Lower lobe of right lung (tissue), 2 donors: ENCODE results near the gene ALDH1A3. TPM values are rescaled to one million over a fixed set of nuclear protein-coding genes. Genes with fewer than 3 reads are reported as not detected.

Experiments
- ATAC-seq, 2 donors: fragments of 200-7000 bp; cut with Tn5 transposase; one replicate each; pipeline ENCODE4 v1.9.1; 2020 to 2022; ENCODE audit warnings: mild to moderate bottlenecking in 2 of 2, moderate library complexity in 2 of 2
- DNase-seq: peaks from one replicate; pipeline ENCODE4 v3.0.0-alpha.2; 2020
- H3K27ac ChIP-seq: fragments of 200-600 bp; one replicate; pipeline ENCODE4 v1.8.0; 2022
- H3K27me3 ChIP-seq: fragments of 200-600 bp; one replicate; pipeline ENCODE4 v1.8.0; 2022; ENCODE audit warnings: low read depth
- H3K36me3 ChIP-seq: fragments of 200-600 bp; one replicate; pipeline ENCODE4 v1.8.0; 2022; ENCODE audit warnings: mild to moderate bottlenecking
- H3K4me1 ChIP-seq: fragments of 200-600 bp; one replicate; pipeline ENCODE4 v1.8.0; 2022
- H3K4me3 ChIP-seq: fragments of 200-600 bp; one replicate; pipeline ENCODE4 v1.8.0; 2022; ENCODE audit warnings: mild to moderate bottlenecking
- H3K9me3 ChIP-seq: fragments of 200-600 bp; one replicate; pipeline ENCODE4 v1.8.0; 2022
- CTCF ChIP-seq: fragments of 200-600 bp; IDR thresholded peaks from one replicate; pipeline ENCODE4 v1.8.0; 2022; ENCODE audit warnings: antibody characterized with exemption, mild to moderate bottlenecking
- intact Hi-C: fragments of 100-400 bp; cut with DNase I; formaldehyde crosslinking; loops from one replicate; pipeline ENCODE4 v1.11.0; 2022
- total RNA-seq: library from RNA; stranded (reverse); fragmentation: NEBNext Ultra II Directional; extraction: Animal tissue kit (Norgen Biotek cat#: 25700); gene quantifications from one replicate; pipeline ENCODE4 v1.2.1, GENCODE V29; 2021
- donor health status: DM: no; HTN: yes; CAD: no; lungs with severe emphysema.

The ALDH1A3 gene
- total RNA-seq, 1 donor from 2014 or later: 9.7 TPM

GRCh38 chr15:100939791-100940190 lies 60.2 kb downstream of the ALDH1A3 start:
- H3K27ac ChIP-seq: no peak overlapping the region
- H3K36me3 ChIP-seq: no peaks in the 10 kb centered on the region
- peaks cover 11% of the 10 kb centered on the region for H3K4me1 ChIP-seq
- H3K27me3 ChIP-seq: no peaks in the 10 kb centered on the region
- H3K4me3 ChIP-seq: no peak overlapping the region
- no peak for TF ChIP-seq CTCF
- DNase-seq: no peak
- no peaks in the 10 kb centered on the region for H3K9me3 ChIP-seq
- intact Hi-C loops: no loop called here
- no peak for ATAC-seq

GRCh38 chr15:100940767-100941379 lies 61.2 kb downstream of the ALDH1A3 start:
- Histone ChIP-seq H3K9me3 (no peaks in the 10 kb centered on the region), H3K4me3 (no peak overlapping the region), H3K27ac (no peak overlapping the region), H3K27me3 (no peaks in the 10 kb centered on the region), H3K4me1 (peaks cover 11% of the 10 kb centered on the region), H3K36me3 (no peaks in the 10 kb centered on the region)
- ATAC-seq (peak; percentile 75 to 94), DNase-seq (peak; percentile 66)
- intact Hi-C loops: no loop called here
- TF ChIP-seq CTCF: no peak

DNA sequence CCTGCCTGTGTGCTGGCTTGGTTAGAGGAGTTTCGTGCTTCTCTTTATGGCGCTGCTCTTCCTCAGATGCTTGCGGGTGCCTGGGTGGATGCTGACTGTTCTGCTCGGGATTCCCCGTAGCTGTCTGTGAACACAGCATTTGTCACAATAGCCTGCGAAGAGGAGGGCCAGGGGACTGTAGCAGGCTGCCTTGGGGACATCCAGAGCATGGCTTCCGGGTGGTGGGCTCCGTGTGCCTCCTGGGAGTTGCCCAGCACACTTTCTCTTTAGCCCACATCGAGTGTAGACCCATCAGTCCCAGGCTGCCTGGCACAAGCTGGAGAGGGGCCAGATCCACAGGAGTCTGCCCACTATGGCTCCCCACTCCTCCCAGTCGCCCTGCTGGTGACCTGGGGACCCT lies 61.9 kb downstream of the ALDH1A3 start:
- Histone ChIP-seq H3K27me3 (no peaks in the 10 kb centered on the region), H3K27ac (no peak overlapping the region), H3K9me3 (no peaks in the 10 kb centered on the region), H3K36me3 (no peaks in the 10 kb centered on the region), H3K4me1 (peaks cover 11% of the 10 kb centered on the region), H3K4me3 (no peak overlapping the region)
- ATAC-seq (peak in 1 of 2 donors; percentile 9), DNase-seq (no peak)
- intact Hi-C loops: no loop called here
- TF ChIP-seq CTCF: no peak

GRCh38 chr15:100942656-100943425 lies 63.2 kb downstream of the ALDH1A3 start:
- ATAC-seq (no peak), DNase-seq (no peak)
- no peak for TF ChIP-seq CTCF
- Histone ChIP-seq H3K4me1 (peaks cover 11% of the 10 kb centered on the region), H3K9me3 (no peaks in the 10 kb centered on the region), H3K27me3 (no peaks in the 10 kb centered on the region), H3K4me3 (no peak overlapping the region), H3K36me3 (no peaks in the 10 kb centered on the region), H3K27ac (no peak overlapping the region)
- intact Hi-C loops: no loop called here

DNA sequence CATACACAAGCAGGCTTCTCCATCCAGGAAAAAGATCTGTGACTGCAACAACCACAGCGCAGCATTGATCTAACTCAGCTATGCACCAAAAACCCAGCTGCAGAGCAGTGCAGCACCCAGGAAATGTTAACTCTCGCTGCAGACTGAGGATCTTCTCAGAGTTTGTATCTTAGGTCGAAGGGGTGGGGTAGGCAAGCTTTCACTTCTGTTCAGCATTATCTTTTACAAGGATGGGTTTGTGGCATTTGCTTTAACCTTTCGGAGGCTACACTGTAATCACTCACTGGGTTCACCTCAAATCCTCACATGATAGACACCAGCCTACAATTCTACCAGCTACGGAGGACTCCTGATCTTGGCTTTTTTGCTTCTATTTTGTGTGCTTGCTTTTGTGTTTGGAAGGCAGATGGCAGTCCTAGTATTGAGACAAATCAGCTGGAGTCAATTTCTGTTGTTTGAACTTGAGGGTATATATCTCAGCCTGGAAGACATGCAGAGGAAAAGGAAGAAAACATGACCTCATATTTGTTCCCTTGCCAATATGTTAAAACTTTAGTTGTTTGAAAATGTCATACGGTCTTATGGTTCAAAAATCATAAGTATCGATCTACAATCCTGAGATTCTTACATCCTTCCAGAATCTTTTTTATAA lies 64.7 kb downstream of the ALDH1A3 start:
- Histone ChIP-seq H3K36me3 (no peaks in the 10 kb centered on the region), H3K27ac (no peak overlapping the region), H3K4me1 (peaks cover 11% of the 10 kb centered on the region), H3K9me3 (no peaks in the 10 kb centered on the region), H3K27me3 (no peaks in the 10 kb centered on the region), H3K4me3 (no peak overlapping the region)
- no peak for ATAC-seq
- TF ChIP-seq CTCF: no peak
- intact Hi-C loops: no loop called here
- no peak for DNase-seq
